KMS-11 (cell line): Measurements from ENCODE around the gene CBX3.

Experiments
- H2AFZ ChIP-seq: fragments of 200-600 bp; sonication (generic); 2 replicates; pipeline ENCODE4 v1.6.1; 2016; ENCODE audit warnings: antibody characterized with exemption, mixed run types, low read depth
- H3K27ac ChIP-seq: fragments of 200-600 bp; sonication (generic); 2 replicates; pipeline ENCODE4 v1.6.1; 2016; ENCODE audit warnings: mild to moderate bottlenecking, mixed run types
- H3K27me3 ChIP-seq: fragments of 200-600 bp; sonication (generic); 2 replicates; pipeline ENCODE4 v1.6.1; 2017; ENCODE audit warnings: mild to moderate bottlenecking, low read depth, mixed run types, moderate library complexity; ENCODE audit not compliant: insufficient read depth
- H3K36me3 ChIP-seq: fragments of 200-600 bp; sonication (generic); 2 replicates; pipeline ENCODE4 v1.6.1; 2017; ENCODE audit warnings: mild to moderate bottlenecking, mixed run types; ENCODE audit not compliant: insufficient read depth
- H3K4me1 ChIP-seq: fragments of 200-600 bp; sonication (generic); 2 replicates; pipeline ENCODE4 v1.6.1; 2016; ENCODE audit warnings: mild to moderate bottlenecking, low read depth, mixed run types; ENCODE audit not compliant: poor library complexity, severe bottlenecking
- H3K4me2 ChIP-seq: fragments of 200-600 bp; sonication (generic); 2 replicates; pipeline ENCODE4 v1.7.0; 2016; ENCODE audit warnings: mild to moderate bottlenecking, mixed run types
- H3K4me3 ChIP-seq: fragments of 200-600 bp; sonication (generic); IDR thresholded peaks from 2 replicates; pipeline ENCODE4 v1.6.1; 2017; ENCODE audit warnings: low read depth, low read length, mixed read lengths; ENCODE audit not compliant: insufficient read depth
- H3K79me2 ChIP-seq: fragments of 200-600 bp; sonication (generic); 2 replicates; pipeline ENCODE4 v1.6.1; 2016; ENCODE audit warnings: low read depth, mixed run types; ENCODE audit not compliant: insufficient read depth
- H3K9ac ChIP-seq: fragments of 200-600 bp; sonication (generic); 2 replicates; pipeline ENCODE4 v1.6.1; 2016; ENCODE audit warnings: mild to moderate bottlenecking, mixed run types
- H4K20me1 ChIP-seq: fragments of 200-600 bp; sonication (generic); 2 replicates; pipeline ENCODE4 v1.6.1; 2016; ENCODE audit warnings: mild to moderate bottlenecking, mixed run types; ENCODE audit not compliant: insufficient read depth
- TF ChIP-seq, protein P1 (sequence below): fragments of 200-600 bp; sonication (generic); conservative IDR thresholded peaks from 2 replicates; pipeline ENCODE4 v1.6.1; 2017; ENCODE audit warnings: low read depth, mild to moderate bottlenecking, antibody characterized with exemption, low read length, moderate library complexity, mixed read lengths

The CBX3 gene

DNA sequence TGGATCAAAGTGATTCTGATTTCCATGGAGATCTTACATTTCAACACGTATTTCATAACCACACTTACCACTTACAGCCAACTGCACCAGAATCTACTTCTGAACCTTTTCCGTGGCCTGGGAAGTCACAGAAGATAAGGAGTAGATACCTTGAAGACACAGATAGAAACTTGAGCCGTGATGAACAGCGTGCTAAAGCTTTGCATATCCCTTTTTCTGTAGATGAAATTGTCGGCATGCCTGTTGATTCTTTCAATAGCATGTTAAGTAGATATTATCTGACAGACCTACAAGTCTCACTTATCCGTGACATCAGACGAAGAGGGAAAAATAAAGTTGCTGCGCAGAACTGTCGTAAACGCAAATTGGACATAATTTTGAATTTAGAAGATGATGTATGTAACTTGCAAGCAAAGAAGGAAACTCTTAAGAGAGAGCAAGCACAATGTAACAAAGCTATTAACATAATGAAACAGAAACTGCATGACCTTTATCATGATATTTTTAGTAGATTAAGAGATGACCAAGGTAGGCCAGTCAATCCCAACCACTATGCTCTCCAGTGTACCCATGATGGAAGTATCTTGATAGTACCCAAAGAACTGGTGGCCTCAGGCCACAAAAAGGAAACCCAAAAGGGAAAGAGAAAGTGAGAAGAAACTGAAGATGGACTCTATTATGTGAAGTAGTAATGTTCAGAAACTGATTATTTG, 16.3 kb upstream of the CBX3 start:
- H3K36me3 ChIP-seq: peaks cover 5% of the 10 kb centered on the region; the same call in 1 of the 2 replicates
- H2AFZ ChIP-seq: no peak overlapping the region
- H3K9ac ChIP-seq: no peak overlapping the region
- peaks cover 38% of the 10 kb centered on the region for H4K20me1 ChIP-seq
- H3K4me2 ChIP-seq: no peak overlapping the region
- peak overlapping the region; percentile 15; the same call in 1 of the 2 replicates for H3K27ac ChIP-seq
- H3K27me3 ChIP-seq: no peaks in the 10 kb centered on the region
- H3K4me1 ChIP-seq: peaks cover 62% of the 10 kb centered on the region
- peaks cover 11% of the 10 kb centered on the region; the same call in 1 of the 2 replicates for H3K79me2 ChIP-seq
- H3K4me3 ChIP-seq: no peak overlapping the region
- TF ChIP-seq, protein P1, sequence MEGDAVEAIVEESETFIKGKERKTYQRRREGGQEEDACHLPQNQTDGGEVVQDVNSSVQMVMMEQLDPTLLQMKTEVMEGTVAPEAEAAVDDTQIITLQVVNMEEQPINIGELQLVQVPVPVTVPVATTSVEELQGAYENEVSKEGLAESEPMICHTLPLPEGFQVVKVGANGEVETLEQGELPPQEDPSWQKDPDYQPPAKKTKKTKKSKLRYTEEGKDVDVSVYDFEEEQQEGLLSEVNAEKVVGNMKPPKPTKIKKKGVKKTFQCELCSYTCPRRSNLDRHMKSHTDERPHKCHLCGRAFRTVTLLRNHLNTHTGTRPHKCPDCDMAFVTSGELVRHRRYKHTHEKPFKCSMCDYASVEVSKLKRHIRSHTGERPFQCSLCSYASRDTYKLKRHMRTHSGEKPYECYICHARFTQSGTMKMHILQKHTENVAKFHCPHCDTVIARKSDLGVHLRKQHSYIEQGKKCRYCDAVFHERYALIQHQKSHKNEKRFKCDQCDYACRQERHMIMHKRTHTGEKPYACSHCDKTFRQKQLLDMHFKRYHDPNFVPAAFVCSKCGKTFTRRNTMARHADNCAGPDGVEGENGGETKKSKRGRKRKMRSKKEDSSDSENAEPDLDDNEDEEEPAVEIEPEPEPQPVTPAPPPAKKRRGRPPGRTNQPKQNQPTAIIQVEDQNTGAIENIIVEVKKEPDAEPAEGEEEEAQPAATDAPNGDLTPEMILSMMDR: no peak

DNA sequence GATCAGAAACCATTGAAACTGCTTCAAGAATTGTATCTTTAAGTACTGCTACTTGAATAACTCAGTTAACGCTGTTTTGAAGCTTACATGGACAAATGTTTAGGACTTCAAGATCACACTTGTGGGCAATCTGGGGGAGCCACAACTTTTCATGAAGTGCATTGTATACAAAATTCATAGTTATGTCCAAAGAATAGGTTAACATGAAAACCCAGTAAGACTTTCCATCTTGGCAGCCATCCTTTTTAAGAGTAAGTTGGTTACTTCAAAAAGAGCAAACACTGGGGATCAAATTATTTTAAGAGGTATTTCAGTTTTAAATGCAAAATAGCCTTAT, 15.7 kb upstream of the CBX3 start:
- peak overlapping the region; percentile 4; the same call in 1 of the 2 replicates for H3K27ac ChIP-seq
- peaks cover 67% of the 10 kb centered on the region for H3K4me1 ChIP-seq
- H2AFZ ChIP-seq: no peak overlapping the region
- TF ChIP-seq, protein P1: no peak
- no peaks in the 10 kb centered on the region for H3K27me3 ChIP-seq
- H3K4me3 ChIP-seq: no peak overlapping the region
- H3K36me3 ChIP-seq: peaks cover 8% of the 10 kb centered on the region; the same call in 1 of the 2 replicates
- H4K20me1 ChIP-seq: peaks cover 42% of the 10 kb centered on the region
- peaks cover 16% of the 10 kb centered on the region; the same call in 1 of the 2 replicates for H3K79me2 ChIP-seq
- H3K4me2 ChIP-seq: no peak overlapping the region
- no peak overlapping the region for H3K9ac ChIP-seq

DNA sequence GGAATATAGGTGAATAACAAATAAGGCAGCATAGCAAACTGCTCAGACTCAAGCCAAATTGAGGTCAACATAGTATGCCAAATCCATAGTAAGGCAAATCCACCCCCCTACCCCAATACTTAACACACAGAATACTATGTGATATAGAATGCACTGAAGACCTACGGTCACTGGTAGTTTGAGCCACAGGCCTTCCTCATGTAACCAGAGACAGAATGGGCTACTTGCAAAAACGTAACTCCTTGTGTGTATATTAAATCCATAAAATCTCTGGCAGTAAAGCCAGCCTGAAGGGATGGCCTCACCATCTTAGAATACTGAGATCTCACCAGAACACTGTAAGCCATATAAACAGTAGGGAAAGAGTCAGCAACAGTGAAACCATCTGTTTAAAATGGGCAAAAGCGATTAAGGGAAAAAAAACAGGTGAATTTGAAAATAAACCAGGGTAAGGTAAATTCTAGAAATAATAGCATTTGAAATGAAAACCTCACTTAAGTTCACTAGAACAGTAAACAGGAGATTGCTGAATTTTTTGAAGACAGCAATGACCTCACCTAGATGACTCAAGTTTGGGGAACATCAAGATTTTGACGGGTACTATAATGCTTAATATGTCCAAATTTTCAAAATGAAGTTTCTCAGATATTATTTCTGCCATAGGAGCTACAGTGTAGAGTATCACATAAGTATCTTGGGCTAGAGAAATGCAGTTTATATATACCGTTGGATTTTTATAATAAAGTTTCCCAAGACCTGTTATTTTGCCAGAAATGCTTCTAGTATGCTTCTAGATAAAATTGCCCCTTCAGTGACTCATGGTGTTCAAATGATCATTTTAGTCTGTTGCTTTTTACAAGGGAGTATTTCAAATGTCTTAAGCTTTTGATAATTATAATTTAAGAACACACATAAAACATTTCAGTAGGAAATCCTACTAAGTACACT, 14.9 kb upstream of the CBX3 start:
- H3K36me3 ChIP-seq: peaks cover 14% of the 10 kb centered on the region; the same call in 1 of the 2 replicates
- peaks cover 50% of the 10 kb centered on the region for H4K20me1 ChIP-seq
- no peak overlapping the region; the same call in 1 of the 2 replicates for H3K9ac ChIP-seq
- H3K79me2 ChIP-seq: peaks cover 25% of the 10 kb centered on the region
- H3K27me3 ChIP-seq: no peaks in the 10 kb centered on the region
- H3K4me2 ChIP-seq: no peak overlapping the region
- H3K27ac ChIP-seq: peak overlapping the region; percentile 36; the same call in 1 of the 2 replicates
- H3K4me3 ChIP-seq: no peak overlapping the region
- peaks cover 69% of the 10 kb centered on the region for H3K4me1 ChIP-seq
- no peak overlapping the region for H2AFZ ChIP-seq
- TF ChIP-seq, protein P1: no peak

DNA sequence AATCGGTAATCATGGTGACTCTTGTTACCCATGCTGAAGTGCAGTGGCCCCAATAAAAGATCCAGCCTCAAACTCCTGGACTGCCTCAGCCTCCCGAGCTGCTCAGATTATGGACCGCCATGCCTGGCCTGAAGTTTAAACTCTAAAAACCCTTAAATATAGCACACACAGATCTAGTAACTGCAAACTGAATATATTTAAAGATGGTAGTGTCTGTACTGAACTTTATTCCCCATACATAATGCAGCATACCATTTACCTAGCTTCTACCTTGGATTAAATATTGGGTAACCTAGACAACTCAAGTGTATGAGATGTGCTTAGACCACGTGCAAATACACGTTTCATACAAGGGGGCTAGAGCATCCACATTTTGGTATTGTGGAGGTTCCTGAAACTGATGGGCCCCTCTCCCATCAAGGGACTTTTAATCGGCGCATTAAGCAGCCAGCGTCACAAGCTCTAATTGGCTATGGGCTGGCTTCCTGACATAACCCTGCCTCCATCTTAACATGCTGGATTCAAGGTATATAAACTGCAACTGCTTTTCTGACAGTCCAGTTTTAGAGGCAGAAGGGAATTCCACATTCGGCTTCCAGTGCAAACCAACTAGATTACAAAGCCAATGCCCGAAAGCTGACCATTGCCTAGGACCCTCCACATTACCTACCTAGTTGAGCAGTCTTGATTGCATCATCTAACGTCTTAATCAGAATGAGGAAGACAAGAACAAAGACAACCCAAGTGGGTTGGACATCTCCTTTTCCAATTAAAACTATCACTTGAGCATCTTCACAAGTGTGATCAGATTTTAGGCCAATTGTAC, 14.0 kb upstream of the CBX3 start:
- Histone ChIP-seq H2AFZ (no peak overlapping the region), H3K79me2 (peaks cover 34% of the 10 kb centered on the region), H4K20me1 (peaks cover 60% of the 10 kb centered on the region), H3K4me2 (0 out of 2 replicates have a peak overlapping the region, but pooled peaks have one; percentile 1), H3K9ac (no peak overlapping the region; the same call in 1 of the 2 replicates), H3K27ac (peak overlapping the region; percentile 36; the same call in 1 of the 2 replicates), H3K4me3 (no peak overlapping the region), H3K4me1 (peaks cover 75% of the 10 kb centered on the region), H3K36me3 (peaks cover 24% of the 10 kb centered on the region; the same call in 1 of the 2 replicates), H3K27me3 (no peaks in the 10 kb centered on the region)
- TF ChIP-seq, protein P1: 0 out of 2 replicates have a peak, but pooled peaks have one; percentile 13
